SK-N-SH (cell line): ENCODE results near the gene ANO10. TPM values are rescaled to one million over a fixed set of nuclear protein-coding genes. Genes with fewer than 3 reads are reported as not detected.

Experiments used
- CTCF ChIA-PET: fragments of 300-600, 350-600 bp; formaldehyde crosslinking; extraction: SDS; loops from one replicate; lab custom pipeline; 2021; lab: Yijun Ruan, JAX
- POLR2A ChIA-PET: fragments of 350-600 bp; sonication (Branson Sonifier 250); formaldehyde crosslinking; extraction: SDS; loops from one replicate; lab custom pipeline; 2020; ENCODE audit warnings: antibody characterized with exemption, inconsistent platforms; lab: Yijun Ruan, JAX
- DNase-seq: peaks from one replicate; pipeline ENCODE4 v3.0.0; 2012
- H2AFZ ChIP-seq: fragments of 200-600 bp; sonication (generic); 2 replicates; pipeline ENCODE4 v1.8.1; 2016; ENCODE audit warnings: antibody characterized with exemption, mild to moderate bottlenecking, low read depth
- H3F3A ChIP-seq: fragments of 200-600 bp; sonication (generic); replicated peaks from 2 replicates; pipeline ENCODE3; 2016; ENCODE audit warnings: antibody characterized with exemption, mild to moderate bottlenecking; ENCODE audit not compliant: insufficient read depth
- H3K27ac ChIP-seq, 2 experiments: fragments of 200-500 bp in 1 of 2; fragments of 200-600 bp in 1 of 2; sonication (Bioruptor generic) in 1 of 2; sonication (generic), shearing (Covaris generic) in 1 of 2; 2 replicates each; pipeline versions ENCODE4 v1.5.1 to v1.6.1; 2014 to 2016; ENCODE audit warnings: low read depth in 2 of 2, inconsistent platforms in 1 of 2, low read length in 1 of 2, mild to moderate bottlenecking in 1 of 2, mixed read lengths in 1 of 2
- H3K27me3 ChIP-seq: fragments of 200-600 bp; sonication (generic), shearing (Covaris generic); 2 replicates; pipeline ENCODE4 v1.6.1; 2016; ENCODE audit warnings: mixed run types; ENCODE audit not compliant: insufficient read depth
- H3K36me3 ChIP-seq, 2 experiments: fragments of 200-500 bp in 1 of 2; fragments of 200-600 bp in 1 of 2; sonication (Bioruptor generic) in 1 of 2; sonication (generic) in 1 of 2; replicated peaks in 1 of 2; 2 replicates each; pipeline versions ENCODE3 to v1.5.1; 2014 to 2016; ENCODE audit warnings: low read length in 1 of 2, mild to moderate bottlenecking in 1 of 2; ENCODE audit not compliant: insufficient read depth in 2 of 2, control insufficient read depth in 1 of 2
- H3K4me1 ChIP-seq, 2 experiments: fragments of 200-500 bp in 1 of 2; fragments of 200-600 bp in 1 of 2; sonication (Bioruptor generic) in 1 of 2; sonication (generic), shearing (Covaris generic) in 1 of 2; 2 replicates each; pipeline versions ENCODE4 v1.5.1 to v1.6.1; 2014 to 2016; ENCODE audit warnings: low read depth in 1 of 2, low read length in 1 of 2, mixed run types in 1 of 2; ENCODE audit not compliant: insufficient read depth in 2 of 2, control insufficient read depth in 1 of 2
- H3K4me2 ChIP-seq: fragments of 200-600 bp; sonication (generic), shearing (Covaris generic); 2 replicates; pipeline ENCODE4 v1.6.1; 2017; ENCODE audit warnings: mixed run types
- H3K4me3 ChIP-seq, 2 experiments: fragments of 200-500 bp in 1 of 2; fragments of 200-600 bp in 1 of 2; sonication (Bioruptor generic) in 1 of 2; sonication (generic), shearing (Covaris generic) in 1 of 2; 2 replicates each; pipeline versions ENCODE4 v1.5.1 to v1.8.1; 2014 to 2016; ENCODE audit warnings: low read depth in 2 of 2, inconsistent platforms in 1 of 2, low read length in 1 of 2, mild to moderate bottlenecking in 1 of 2, mixed read lengths in 1 of 2, moderate library complexity in 1 of 2
- H3K79me2 ChIP-seq: fragments of 200-600 bp; sonication (generic); 2 replicates; pipeline ENCODE4 v1.8.1; 2017; ENCODE audit warnings: mild to moderate bottlenecking; ENCODE audit not compliant: insufficient read depth
- H3K9ac ChIP-seq: fragments of 200-600 bp; sonication (generic); 2 replicates; pipeline ENCODE4 v1.6.1; 2017; ENCODE audit warnings: mixed run types
- H3K9me2 ChIP-seq: fragments of 200-600 bp; sonication (generic); 2 replicates; pipeline ENCODE4 v1.6.1; 2017; ENCODE audit warnings: mixed run types
- H3K9me3 ChIP-seq: fragments of 200-600 bp; sonication (generic); 2 replicates; pipeline ENCODE4 v1.6.1; 2017; ENCODE audit warnings: mixed run types, mild to moderate bottlenecking, moderate library complexity
- H4K20me1 ChIP-seq: fragments of 200-600 bp; sonication (generic); 2 replicates; pipeline ENCODE4 v1.6.1; 2017; ENCODE audit warnings: mild to moderate bottlenecking, mixed run types; ENCODE audit not compliant: insufficient read depth
- EZH2phosphoT487 ChIP-seq: fragments of 200-600 bp; sonication (generic); IDR thresholded peaks from 2 replicates; pipeline ENCODE4 v1.6.1; 2017; ENCODE audit warnings: low read depth, mixed run types, mild to moderate bottlenecking, antibody characterized with exemption, moderate library complexity, borderline replicate concordance
- FOSL2 ChIP-seq: IDR thresholded peaks from 2 replicates; pipeline ENCODE4 v1.4.0; 2012; ENCODE audit warnings: low read depth, mild to moderate bottlenecking, moderate library complexity, borderline replicate concordance
- FOXJ3 ChIP-seq: sonication (generic); formaldehyde crosslinking; IDR thresholded peaks from 2 replicates; pipeline ENCODE4 v1.5.1; 2020; ENCODE audit warnings: mild to moderate bottlenecking, missing genetic modification reagents
- FOXM1 ChIP-seq: IDR thresholded peaks from 2 replicates; pipeline ENCODE4 v1.4.0; 2012; ENCODE audit warnings: low read depth, mild to moderate bottlenecking
- GATA2 ChIP-seq: sonication (generic); formaldehyde crosslinking; IDR thresholded peaks from 2 replicates; pipeline ENCODE4 v1.5.0; 2020; ENCODE audit warnings: mild to moderate bottlenecking, missing genetic modification reagents
- JUND ChIP-seq: IDR thresholded peaks from 2 replicates; pipeline ENCODE4 v1.4.0; 2012
- MAX ChIP-seq: IDR thresholded peaks from 2 replicates; pipeline ENCODE4 v1.4.0; 2012; ENCODE audit warnings: low read depth
- MEF2A ChIP-seq: IDR thresholded peaks from 2 replicates; pipeline ENCODE4 v1.4.0; 2012; ENCODE audit warnings: low read depth, borderline replicate concordance
- MXI1 ChIP-seq: IDR thresholded peaks from 2 replicates; pipeline ENCODE4 v1.6.1; 2012; ENCODE audit warnings: mild to moderate bottlenecking, low read depth, low read length, improper control_type of control experiment
- NRF1 ChIP-seq: IDR thresholded peaks from 2 replicates; pipeline ENCODE4 v1.6.1; 2012; ENCODE audit warnings: low read depth, mild to moderate bottlenecking, low read length
- POLR2AphosphoS5 ChIP-seq: IDR thresholded peaks from 2 replicates; pipeline ENCODE4 v1.6.1; 2012; ENCODE audit warnings: low read depth, low read length
- RAD21 ChIP-seq: IDR thresholded peaks from 2 replicates; pipeline ENCODE4 v1.6.1; 2012; ENCODE audit warnings: mild to moderate bottlenecking, low read length
- RCOR1 ChIP-seq: fragments of 150-350 bp; IDR thresholded peaks from 2 replicates; pipeline ENCODE4 v1.6.1; 2017; ENCODE audit warnings: antibody characterized with exemption, low read length
- RFX5 ChIP-seq: IDR thresholded peaks from 2 replicates; pipeline ENCODE4 v1.6.1; 2012; ENCODE audit warnings: mild to moderate bottlenecking, improper control_type of control experiment, low read length
- SIN3A ChIP-seq: IDR thresholded peaks from 2 replicates; pipeline ENCODE4 v1.6.1; 2012; ENCODE audit warnings: low read depth, mild to moderate bottlenecking, low read length, moderate library complexity, borderline replicate concordance
- SMC3 ChIP-seq: IDR thresholded peaks from 2 replicates; pipeline ENCODE4 v1.6.1; 2012; ENCODE audit warnings: low read depth, low read length, improper control_type of control experiment
- TEAD4 ChIP-seq: IDR thresholded peaks from 2 replicates; pipeline ENCODE4 v1.4.0; 2012; ENCODE audit warnings: mild to moderate bottlenecking, borderline replicate concordance; ENCODE audit not compliant: insufficient read depth
- USF1 ChIP-seq: IDR thresholded peaks from 2 replicates; pipeline ENCODE4 v1.4.0; 2012; ENCODE audit warnings: low read depth, borderline replicate concordance
- YY1 ChIP-seq: IDR thresholded peaks from 2 replicates; pipeline ENCODE4 v1.4.0; 2012; ENCODE audit warnings: low read depth, mild to moderate bottlenecking
- ZBTB33 ChIP-seq: IDR thresholded peaks from 2 replicates; pipeline ENCODE4 v1.4.0; 2012; ENCODE audit warnings: low read depth, borderline replicate concordance
- WGBS: methylation state at CpG from one replicate; pipeline ENCODE4 v1.1.6; 2017; ENCODE audit warnings: low lambda C conversion rate; 5-methylcytosine and 5-hydroxymethylcytosine counted together
- polyA plus RNA-seq, 3 experiments: library from polyadenylated mRNA; depleted of rRNA; stranded (reverse); fragments of >200 nt; gene quantifications; 2 replicates each; pipeline ENCODE4 v1.2.3, GENCODE V29; 2012

Gene ANO10
- polyA plus RNA-seq, 1 of the 3 experiments (the other 2 are of a cell fraction), result 16.8 TPM

GRCh38 chr3:43580181-43580580 is 41.6 kb downstream of the ANO10 start:
- ChIA-PET POLR2A (no interaction called here), CTCF (no interaction called here)
- Histone ChIP-seq H3K4me3 (no peak overlapping the region), H3K9me3 (no peaks in the 10 kb centered on the region), H2AFZ (no peak overlapping the region), H3K4me1 (no peaks in the 10 kb centered on the region; a peak in 2 of 4 replicates), H3K27ac (no peak overlapping the region), H4K20me1 (no peaks in the 10 kb centered on the region), H3F3A (no peaks in the 10 kb centered on the region), H3K9me2 (no peaks in the 10 kb centered on the region), H3K4me2 (no peak overlapping the region), H3K27me3 (no peaks in the 10 kb centered on the region), H3K79me2 (no peaks in the 10 kb centered on the region), H3K36me3 (peaks cover 4 to 7% of the 10 kb centered on the region in 2 experiments), H3K9ac (no peak overlapping the region)
- 96% methylated on average over 6 of the region's 6 CpGs for WGBS
- TF ChIP-seq MAX, result no peak
- TF ChIP-seq SIN3A, result no peak
- TF ChIP-seq JUND, result no peak
- TF ChIP-seq FOXM1, result no peak
- TF ChIP-seq RAD21, result no peak
- no peak for TF ChIP-seq USF1
- no peak for TF ChIP-seq POLR2AphosphoS5
- no peak for TF ChIP-seq RCOR1
- TF ChIP-seq MEF2A, result no peak
- no peak for TF ChIP-seq SMC3
- no peak for TF ChIP-seq MXI1
- TF ChIP-seq GATA2, result no peak
- TF ChIP-seq FOXJ3, result no peak
- no peak for TF ChIP-seq EZH2phosphoT487
- TF ChIP-seq NRF1, result no peak
- TF ChIP-seq RFX5, result no peak
- no peak for TF ChIP-seq ZBTB33
- TF ChIP-seq YY1, result no peak
- TF ChIP-seq FOSL2, result no peak
- no peak for TF ChIP-seq TEAD4
- DNase-seq, result no peak
